GM18867 (cell line): ENCODE data around the gene RHOBTB3.

Experiments used
- ATAC-seq: cut with Tn5 transposase; IDR thresholded peaks from one replicate; pipeline ENCODE4 v1.9.1; 2021; ENCODE audit warnings: mild to moderate bottlenecking, moderate library complexity; ENCODE audit not compliant: unreplicated experiment

Gene RHOBTB3

GRCh38 chr5:95761771-95762651, 30.9 kb downstream of the RHOBTB3 start:
- ATAC-seq: no peak

GRCh38 chr5:95762652-95763041, 31.5 kb downstream of the RHOBTB3 start:
- ATAC-seq: no peak

DNA sequence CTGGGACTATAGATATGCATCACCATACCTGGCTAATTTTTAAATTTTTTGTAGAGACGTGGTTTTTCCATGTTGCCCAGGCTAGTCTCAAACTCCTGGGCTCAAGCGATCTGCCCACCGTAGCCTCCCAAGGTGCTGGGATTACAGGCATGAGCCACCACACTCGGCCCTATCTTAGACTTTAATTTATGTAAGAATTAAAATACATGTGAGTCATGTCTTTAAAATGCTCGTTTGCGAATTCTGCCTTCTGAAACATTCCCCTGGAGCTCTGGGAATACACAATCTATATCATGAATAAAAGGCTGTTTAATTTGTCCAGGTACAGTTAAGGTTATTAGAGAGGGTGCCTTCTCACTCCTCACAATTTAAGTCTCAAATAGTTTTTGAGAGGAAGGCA, 32.8 kb downstream of the RHOBTB3 start:
- ATAC-seq: no peak

GRCh38 chr5:95768731-95769130, 37.6 kb downstream of the RHOBTB3 start:
- no peak for ATAC-seq

- ATAC-seq: no peak
Observed at GRCh38 chr5:95770830-95771708, 39.9 kb downstream of the RHOBTB3 start.

DNA sequence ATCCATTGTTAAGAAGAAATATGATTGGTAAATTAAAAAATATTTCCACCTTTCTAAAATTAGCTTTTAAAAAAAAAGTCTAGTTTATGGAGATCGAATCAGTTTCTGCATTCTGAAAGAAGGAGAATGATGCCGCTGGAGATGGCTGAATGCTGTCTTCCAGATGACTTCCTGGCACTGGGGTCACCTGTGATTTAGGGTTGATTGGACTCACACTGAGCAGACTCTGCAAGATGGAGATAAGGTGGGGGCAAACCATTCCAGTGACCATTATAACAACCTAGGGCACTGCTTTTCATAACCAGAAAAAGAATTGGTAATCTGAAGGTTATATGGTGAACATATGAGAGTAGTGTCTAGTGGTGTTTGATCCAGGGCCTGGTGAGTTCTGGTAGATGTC, 40.8 kb downstream of the RHOBTB3 start:
- no peak for ATAC-seq

DNA sequence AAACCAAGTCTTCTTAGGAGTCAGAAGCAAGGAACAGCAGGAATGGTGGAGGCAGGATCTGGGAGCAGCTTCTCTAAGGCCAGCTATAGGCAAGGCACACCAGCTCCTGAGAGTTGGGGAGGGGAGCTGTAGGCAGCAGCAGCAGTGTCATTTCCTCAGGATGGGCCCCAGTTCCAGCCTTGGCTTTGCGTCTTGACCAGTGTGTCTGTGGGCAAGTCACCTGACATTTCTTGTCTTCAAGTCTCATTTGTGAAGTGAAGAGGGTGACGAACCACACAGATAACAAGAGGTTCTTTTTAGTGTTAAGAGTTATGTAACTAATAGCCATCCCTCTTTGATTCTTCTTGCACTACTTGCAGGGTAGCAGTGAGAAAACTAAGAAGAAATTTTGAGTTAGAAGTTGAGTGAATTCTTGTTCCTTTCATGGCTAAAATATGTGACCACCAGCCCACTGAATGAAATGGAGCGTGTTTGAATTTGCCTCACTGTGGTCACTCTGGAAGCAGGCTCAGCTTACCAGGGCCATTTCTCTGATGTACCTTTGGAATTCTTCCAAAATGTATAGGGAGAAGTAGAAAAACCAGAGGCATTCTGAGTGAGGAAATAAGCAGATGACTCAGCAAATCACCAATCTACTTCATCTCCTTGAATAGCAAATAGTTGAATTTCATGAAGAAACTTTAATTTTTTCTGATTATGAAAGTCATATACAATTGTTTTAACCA, 42.4 kb downstream of the RHOBTB3 start:
- no peak for ATAC-seq

DNA sequence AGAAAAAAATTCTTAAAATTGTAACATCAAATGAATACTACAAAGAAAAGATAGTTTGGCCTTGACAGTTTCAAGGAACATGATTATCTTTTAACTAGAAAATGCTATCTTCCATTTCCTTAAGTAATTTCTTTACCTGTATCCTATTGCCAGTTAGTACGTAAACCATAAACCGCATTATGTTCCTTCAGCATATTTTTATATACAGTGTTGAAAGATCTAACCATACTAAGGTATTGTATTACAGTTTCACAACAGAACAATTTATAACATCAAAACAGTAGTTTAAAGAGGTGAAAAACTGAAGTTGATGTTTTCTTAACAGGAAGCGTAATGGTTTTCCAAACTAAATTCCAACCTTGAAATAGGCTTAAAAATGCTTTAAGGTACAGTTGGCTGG, 46.3 kb downstream of the RHOBTB3 start:
- no peak for ATAC-seq

DNA sequence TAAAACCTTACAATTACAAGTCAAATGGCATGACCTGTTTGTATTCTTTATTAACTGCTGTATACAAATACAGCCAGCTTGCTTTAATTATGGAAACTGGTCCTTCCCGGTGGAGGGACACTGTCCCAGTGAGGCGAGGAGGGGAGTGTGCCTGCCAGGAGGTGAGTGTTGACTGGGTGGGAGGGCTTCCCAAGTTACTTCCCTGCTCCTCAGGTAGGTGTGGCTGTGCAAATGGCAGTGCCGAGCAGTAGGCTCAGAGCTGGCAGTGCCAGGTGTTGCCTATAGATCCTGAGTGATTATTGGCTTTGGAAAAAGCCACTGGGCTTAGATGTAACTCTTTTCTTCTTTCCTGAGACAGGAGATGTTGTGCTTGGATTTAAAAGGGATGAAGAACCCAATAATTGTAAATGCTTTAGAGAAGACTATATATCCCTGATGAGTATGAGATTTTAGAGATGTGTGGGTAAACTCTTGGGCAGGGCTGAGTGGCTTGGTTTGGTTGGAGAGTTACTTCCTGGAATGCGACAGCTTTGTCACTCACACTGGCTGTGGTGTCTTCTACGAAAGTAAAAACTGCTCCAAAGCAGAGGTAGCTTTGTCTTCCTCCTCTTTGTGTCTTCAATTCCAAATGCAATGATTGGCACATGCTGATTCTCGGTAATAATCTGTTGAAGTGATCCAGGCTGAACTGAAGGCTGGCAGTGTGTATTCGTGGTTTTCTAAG, 47.7 kb downstream of the RHOBTB3 start:
- no peak for ATAC-seq

DNA sequence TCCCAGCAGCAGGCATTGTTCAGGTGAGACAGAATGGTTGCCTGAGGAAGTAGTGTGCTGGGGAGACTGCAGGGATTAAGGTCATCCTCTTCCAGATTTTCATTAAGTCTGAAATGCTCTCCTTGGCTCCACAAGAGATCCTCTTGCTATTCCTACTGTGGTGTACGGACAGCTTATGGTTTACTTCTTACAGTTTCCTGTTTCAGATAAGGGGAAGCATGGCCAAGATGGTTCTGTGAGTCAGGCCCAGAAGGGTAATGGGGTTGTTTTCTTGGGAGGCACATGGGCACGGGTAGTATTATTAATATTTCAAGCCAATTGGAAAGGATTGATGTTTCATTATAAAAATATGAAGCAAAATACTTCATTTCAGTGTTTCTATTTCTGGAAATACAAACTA, 48.5 kb downstream of the RHOBTB3 start:
- no peak for ATAC-seq

GRCh38 chr5:95780597-95780996, 49.5 kb downstream of the RHOBTB3 start:
- no peak for ATAC-seq

DNA sequence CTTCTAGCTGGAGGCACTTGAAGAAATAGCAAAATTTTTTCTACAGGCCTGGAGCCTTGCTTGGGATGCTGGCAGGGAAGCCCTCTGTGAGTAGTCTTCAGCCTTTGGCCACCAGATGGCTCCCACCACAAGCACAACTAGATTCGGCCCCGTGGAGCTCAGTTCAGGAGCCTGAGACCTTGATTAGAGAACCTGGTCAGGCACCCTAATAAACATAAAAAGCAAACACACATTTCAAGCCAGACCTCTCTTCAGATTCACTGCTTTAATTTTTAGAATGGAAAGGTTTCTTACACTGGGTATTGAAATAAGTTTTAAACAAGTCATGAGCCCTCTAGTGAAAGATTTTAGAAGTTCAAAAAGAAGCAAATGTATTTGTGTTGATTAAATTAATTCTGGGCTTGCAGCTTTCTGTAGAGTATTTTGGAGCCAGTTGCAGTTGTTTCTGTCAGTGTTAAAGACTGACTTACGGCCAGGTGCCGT, 50.0 kb downstream of the RHOBTB3 start:
- peak; percentile 97 for ATAC-seq

DNA sequence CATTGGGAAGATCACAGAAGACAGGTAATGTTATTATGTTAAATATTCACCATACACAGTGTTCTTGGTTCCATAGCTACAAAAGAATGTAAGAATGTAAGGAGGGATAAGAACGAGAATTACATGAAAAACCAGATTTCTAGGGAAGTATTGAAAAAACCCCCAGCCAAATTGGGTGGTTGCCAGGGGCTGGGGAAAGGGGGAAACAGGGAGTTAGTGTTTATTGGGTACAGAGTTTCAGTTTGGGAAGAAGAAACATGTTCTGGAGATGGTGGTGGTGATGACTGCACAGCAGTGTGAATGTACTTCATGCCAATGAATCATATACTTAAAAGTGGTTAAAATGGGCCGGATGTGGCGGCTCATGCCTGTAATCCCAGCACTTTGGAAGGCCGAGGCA, 51.0 kb downstream of the RHOBTB3 start:
- ATAC-seq: no peak

DNA sequence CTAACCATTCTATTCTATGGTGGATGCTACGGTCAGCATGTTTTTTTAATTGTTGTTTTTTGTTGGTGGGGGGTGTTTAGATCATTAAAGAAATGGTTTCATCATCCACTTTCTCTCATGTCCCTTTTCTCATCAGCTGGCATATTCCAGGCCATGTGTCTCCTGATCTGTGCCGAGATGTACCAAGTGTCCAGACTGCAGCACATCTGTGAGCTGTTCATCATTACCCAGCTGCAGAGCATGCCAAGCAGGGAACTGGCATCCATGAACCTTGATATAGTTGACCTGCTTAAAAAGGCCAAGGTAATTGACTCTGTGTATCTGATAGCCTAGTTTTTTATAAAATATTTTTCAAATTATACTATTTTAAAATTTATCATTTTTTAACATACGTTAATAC, 52.5 kb downstream of the RHOBTB3 start:
- no peak for ATAC-seq

DNA sequence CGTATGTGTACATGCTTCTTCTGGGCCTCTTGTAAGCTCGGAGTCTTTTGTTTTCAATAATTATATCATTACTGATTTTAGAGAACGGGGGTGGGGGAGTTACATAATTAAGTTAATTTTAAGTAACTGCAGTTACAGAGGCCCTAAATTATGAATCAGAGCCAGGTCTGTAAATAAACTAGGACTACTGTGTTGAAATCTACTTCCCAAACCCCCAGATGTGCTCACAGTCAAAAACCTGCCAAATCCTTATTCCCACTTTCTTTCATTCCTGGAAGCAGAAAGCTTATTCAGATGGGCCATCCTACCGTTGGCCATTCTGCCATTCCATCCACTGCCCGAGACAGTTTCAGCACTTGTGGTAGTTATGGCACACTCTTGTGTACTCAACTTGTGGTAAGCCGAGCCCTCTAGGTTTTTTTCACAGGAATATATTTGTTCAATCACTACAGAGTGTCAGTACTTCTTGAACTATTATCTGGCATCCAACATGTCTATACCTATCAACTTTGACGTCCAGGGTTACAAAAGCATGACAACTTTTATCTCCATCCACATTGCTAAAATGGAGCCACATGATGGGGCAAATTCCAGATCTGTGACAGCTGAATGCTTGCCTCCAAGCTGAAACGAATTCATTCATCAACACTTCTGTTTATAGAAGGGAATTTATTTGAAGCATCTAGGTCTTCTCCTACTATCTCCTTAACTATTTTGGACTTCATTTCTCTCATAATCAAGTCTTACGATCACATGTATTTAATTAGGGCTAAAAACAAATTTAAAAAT, 53.6 kb downstream of the RHOBTB3 start:
- ATAC-seq: no peak

- no peak for ATAC-seq
Observed at GRCh38 chr5:95786821-95787418, 55.8 kb downstream of the RHOBTB3 start.

DNA sequence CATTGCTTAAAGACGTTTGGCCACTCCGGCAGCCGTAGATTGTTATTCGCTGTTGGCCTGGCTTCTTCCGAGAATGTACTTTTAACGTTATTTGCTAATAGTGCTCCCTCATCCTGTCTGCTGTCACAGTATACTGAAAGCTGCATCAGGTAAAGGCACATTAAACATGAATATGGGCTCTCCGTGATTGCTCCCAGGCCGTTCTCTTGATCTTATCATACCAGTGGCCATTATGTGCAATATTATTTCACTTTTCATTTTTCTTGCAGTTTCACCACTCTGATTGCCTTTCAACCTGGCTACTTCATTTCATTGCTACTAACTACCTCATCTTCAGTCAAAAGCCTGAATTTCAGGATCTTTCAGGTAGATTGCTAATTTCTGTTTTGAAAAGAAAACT, 57.4 kb downstream of the RHOBTB3 start:
- no peak for ATAC-seq

GRCh38 chr5:95791751-95792150, 60.6 kb downstream of the RHOBTB3 start:
- no peak for ATAC-seq

DNA sequence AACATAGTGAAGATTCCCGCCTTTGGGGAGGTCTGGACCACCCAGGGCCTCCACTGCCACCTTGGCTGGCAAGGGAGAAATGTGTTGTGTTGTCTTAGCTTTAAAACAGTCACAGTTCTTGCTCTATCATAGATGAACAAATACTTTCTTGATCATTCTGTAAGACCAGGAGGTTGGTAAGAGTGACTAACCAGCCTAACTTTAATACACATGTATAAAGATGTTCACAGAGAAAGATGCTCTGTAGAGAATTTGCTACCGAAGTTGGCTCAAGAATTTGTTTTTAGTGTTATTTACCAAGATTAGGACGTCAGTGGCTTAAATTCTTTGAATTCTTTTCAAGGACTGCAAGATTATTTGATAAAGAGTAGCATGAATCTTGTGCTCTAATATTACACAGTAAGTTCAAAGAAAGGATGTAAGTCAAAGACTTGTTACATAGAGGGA, 63.0 kb downstream of the RHOBTB3 start:
- ATAC-seq: no peak
